Lower leg skin (tissue), 4 donors: ENCODE data around the gene TNFAIP1. TPM values are rescaled to one million over a fixed set of nuclear protein-coding genes. Genes with fewer than 3 reads are reported as not detected.

Source experiments
- DNase-seq, 2 donors: peaks; one replicate each; pipeline ENCODE4 v3.0.0-alpha.2; 2019; ENCODE audit warnings: low spot score in 2 of 2
- H3K4me3 ChIP-seq: fragments of 200-600 bp; sonication (generic); 2 replicates; pipeline ENCODE4 v1.5.1; 2017; ENCODE audit warnings: mild to moderate bottlenecking, low read depth; ENCODE audit not compliant: poor library complexity, severe bottlenecking
- POLR2A ChIP-seq, 2 donors: fragments of 450-650 bp; IDR thresholded peaks; one replicate each; pipeline ENCODE4 v1.6.1; 2016 to 2017; ENCODE audit warnings: antibody characterized with exemption in 2 of 2, mild to moderate bottlenecking in 1 of 2, moderate library complexity in 1 of 2
- WGBS, 2 donors: methylation state at CpG; one replicate each; pipeline ENCODE4 v1.1.5; 2018; 5-methylcytosine and 5-hydroxymethylcytosine counted together
- intact Hi-C: fragments of 100-400 bp; cut with DNase I; formaldehyde crosslinking; loops from one replicate; pipeline ENCODE4 v1.15.0; 2023; ENCODE audit warnings: low total_unique reads
- total RNA-seq, 4 donors: library from RNA; depleted of rRNA; stranded (reverse); fragments of >200 nt; gene quantifications; one replicate each; pipeline ENCODE4 v1.1.0, GENCODE V29; 2016
- TF ChIP-seq, protein P1 (sequence below), 3 donors: fragments of 450-650 bp; IDR thresholded peaks; one replicate each; pipeline ENCODE4 v1.5.1; 2016; ENCODE audit warnings: antibody characterized with exemption in 3 of 3, mild to moderate bottlenecking in 3 of 3, moderate library complexity in 2 of 3

TNFAIP1 gene
- total RNA-seq, 4 donors from 2014 or later: 23.6 to 42.6 (median 36.9) TPM

DNA sequence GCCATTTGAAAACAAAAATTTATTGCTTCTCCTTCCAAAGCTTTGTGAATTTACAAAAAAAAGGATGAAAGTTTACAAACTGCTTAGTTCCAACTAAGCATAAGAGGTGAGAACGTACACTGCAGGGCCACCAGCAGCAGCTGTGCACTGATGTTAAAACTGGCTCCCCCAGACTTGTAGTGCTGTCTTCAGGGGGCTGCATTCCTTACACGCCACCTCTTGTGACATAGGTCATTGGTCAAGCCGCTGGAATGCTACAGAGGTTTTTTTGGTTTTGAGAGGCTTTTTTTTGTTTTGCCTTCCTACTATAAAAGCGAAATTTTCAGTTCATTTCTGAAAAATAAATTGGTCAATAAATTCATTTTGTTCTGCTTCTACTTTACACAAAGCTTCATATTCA, 7.2 kb upstream of the TNFAIP1 start:
- intact Hi-C loops: no loop called here
- no peak for TF ChIP-seq POLR2A (IDR thresholded peaks at IDR 0.05)
- TF ChIP-seq, protein P1, sequence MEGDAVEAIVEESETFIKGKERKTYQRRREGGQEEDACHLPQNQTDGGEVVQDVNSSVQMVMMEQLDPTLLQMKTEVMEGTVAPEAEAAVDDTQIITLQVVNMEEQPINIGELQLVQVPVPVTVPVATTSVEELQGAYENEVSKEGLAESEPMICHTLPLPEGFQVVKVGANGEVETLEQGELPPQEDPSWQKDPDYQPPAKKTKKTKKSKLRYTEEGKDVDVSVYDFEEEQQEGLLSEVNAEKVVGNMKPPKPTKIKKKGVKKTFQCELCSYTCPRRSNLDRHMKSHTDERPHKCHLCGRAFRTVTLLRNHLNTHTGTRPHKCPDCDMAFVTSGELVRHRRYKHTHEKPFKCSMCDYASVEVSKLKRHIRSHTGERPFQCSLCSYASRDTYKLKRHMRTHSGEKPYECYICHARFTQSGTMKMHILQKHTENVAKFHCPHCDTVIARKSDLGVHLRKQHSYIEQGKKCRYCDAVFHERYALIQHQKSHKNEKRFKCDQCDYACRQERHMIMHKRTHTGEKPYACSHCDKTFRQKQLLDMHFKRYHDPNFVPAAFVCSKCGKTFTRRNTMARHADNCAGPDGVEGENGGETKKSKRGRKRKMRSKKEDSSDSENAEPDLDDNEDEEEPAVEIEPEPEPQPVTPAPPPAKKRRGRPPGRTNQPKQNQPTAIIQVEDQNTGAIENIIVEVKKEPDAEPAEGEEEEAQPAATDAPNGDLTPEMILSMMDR (IDR thresholded peaks at IDR 0.05): no peak
- no peak overlapping the region for H3K4me3 ChIP-seq
- DNase-seq: peak in 1 of 2 donors; percentile 10
- 81 to 86% methylated on average over 4 of the region's 4 CpGs for WGBS, 2 donors

GRCh38 chr17:28330671-28331070, 4.9 kb upstream of the TNFAIP1 start:
- TF ChIP-seq POLR2A (IDR thresholded peaks at IDR 0.05): no peak
- intact Hi-C loops: no loop called here
- no peak overlapping the region for H3K4me3 ChIP-seq
- peak in 1 of 2 donors; percentile 66 for DNase-seq
- 84 to 93% methylated on average over 5 of the region's 5 CpGs for WGBS, 2 donors

GRCh38 chr17:28331891-28332420, 3.6 kb upstream of the TNFAIP1 start:
- peak in 1 of 2 donors; percentile 43 for DNase-seq
- H3K4me3 ChIP-seq: no peak overlapping the region
- 92 to 94% methylated on average over 6 of the region's 6 CpGs for WGBS, 2 donors
- TF ChIP-seq POLR2A (IDR thresholded peaks at IDR 0.05): no peak
- TF ChIP-seq, protein P1 (IDR thresholded peaks at IDR 0.05): no peak
- intact Hi-C loops: no loop called here

DNA sequence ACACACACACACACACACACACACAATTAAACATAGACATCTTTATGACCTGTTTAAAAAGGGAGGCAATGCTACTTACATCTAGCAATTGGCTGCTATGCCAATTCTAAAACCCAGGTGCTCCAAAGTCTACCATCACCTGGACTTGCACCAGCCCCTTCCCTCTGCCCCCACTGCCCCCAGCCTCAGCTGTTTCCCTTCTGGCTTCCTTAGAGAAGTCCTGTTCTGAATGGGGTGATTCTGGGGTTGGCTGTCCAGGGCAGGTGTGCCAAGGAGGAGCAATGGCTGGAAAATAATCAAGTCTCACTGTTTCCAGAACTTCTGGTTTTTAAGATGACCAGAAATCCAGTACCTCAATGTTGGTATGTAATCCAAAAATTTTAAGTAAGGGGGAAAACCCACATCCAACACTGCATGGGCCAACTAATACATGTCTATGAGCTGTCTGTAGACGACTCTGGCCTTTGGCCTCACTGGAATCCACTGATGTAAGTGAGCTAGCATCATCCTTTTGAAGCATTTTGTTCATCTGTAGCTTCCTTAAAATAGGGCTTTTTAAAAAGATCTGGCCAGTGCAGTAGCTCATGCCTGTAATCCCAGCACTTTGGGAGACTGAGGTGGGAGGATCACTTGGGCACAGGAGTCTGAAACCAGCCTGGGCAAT, 2.3 kb upstream of the TNFAIP1 start:
- H3K4me3 ChIP-seq: no peak overlapping the region
- TF ChIP-seq, protein P1 (IDR thresholded peaks at IDR 0.05): no peak
- no peak for TF ChIP-seq POLR2A (IDR thresholded peaks at IDR 0.05)
- DNase-seq: peak in 1 of 2 donors; percentile 40
- 76 to 77% methylated on average over 1 of the region's 1 CpG for WGBS, 2 donors
- intact Hi-C loops: no loop called here

DNA sequence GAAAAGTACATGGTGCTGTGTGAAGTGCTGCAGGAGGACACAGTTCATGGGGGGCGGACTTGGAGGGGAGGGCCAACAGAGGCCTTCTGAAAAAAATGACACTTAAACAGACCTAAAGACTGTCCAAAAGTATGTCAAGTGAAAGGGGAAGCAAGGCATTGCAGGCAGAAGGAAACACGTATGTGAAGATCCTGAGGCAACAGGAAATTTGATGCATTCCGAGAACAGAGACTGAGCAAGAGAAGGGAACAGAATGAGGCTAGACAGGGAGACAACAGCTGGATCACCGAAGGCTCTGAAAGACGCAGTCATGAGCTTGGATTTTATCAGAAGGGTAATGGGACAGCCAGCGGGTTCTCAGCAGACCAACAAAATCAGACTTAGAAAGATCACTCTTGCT, 1.4 kb upstream of the TNFAIP1 start:
- no peak overlapping the region for H3K4me3 ChIP-seq
- intact Hi-C loops: no loop called here
- no peak for TF ChIP-seq POLR2A (IDR thresholded peaks at IDR 0.05)
- TF ChIP-seq, protein P1 (IDR thresholded peaks at IDR 0.05): no peak
- no peak for DNase-seq
- 41 to 51% methylated on average over 6 of the region's 6 CpGs for WGBS, 2 donors

- WGBS, 2 donors: 5 to 8% methylated on average over 18 of the region's 18 CpGs
- intact Hi-C loops: no loop called here
- peak overlapping the region; percentile 76 for H3K4me3 ChIP-seq
- TF ChIP-seq, protein P1 (IDR thresholded peaks at IDR 0.05): no peak
- TF ChIP-seq POLR2A (IDR thresholded peaks at IDR 0.05): no peak
- DNase-seq: no peak
Measured at GRCh38 chr17:28334666-28335200, 828 bp upstream of the TNFAIP1 start.
